C4-2B (cell line): Measurements from ENCODE around the gene PEAK3.

Experiments used
- H3K27ac ChIP-seq: fragments of 450-650 bp; 2 replicates; pipeline ENCODE4 v1.5.1; 2017
- ZFX ChIP-seq: fragments of 450-650 bp; IDR thresholded peaks from 2 replicates; pipeline ENCODE4 v1.6.1; 2017
- TF ChIP-seq, protein P1 (sequence below): fragments of 450-650 bp; conservative IDR thresholded peaks from 2 replicates; pipeline ENCODE4 v1.5.1; 2017; ENCODE audit warnings: mild to moderate bottlenecking

Gene PEAK3

DNA sequence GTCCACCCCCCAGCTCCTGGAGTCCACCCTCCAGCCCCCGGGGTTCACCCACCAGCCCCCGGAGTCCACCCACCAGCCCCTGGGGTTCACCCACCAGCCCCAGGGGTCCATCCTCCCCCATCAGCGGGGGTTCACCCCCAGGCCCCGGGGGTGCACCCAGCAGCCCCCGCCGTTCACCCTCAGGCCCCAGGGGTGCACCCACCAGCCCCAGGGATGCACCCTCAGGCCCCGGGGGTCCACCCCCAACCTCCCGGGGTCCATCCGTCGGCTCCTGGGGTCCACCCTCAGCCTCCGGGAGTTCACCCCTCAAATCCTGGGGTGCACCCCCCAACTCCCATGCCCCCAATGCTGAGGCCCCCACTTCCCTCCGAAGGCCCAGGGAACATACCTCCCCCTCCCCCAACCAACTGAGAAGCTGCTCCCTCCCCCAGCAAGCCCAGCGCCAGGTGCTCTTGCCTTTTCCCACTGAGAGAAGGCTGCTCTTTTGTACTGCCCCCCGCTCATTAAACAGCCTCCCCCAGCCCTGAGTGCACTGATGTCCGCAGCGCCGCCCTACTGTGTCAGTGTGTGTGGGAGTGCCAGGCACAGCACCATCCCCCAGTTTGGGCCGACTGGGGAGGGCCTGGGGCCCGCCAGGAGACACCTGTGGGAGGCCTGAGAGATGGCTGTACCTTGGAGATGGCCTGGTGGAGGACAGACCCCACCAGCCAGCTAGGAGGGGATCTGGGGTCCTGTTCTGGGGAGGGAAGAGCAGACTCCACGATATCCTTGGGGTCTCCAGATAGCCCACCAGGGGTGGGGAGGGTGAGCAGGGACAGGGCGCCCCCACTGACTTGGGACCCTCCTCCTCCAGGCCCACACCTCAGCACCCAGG is 33.6 kb downstream of the PEAK3 start:
- H3K27ac ChIP-seq = no peak overlapping the region

DNA sequence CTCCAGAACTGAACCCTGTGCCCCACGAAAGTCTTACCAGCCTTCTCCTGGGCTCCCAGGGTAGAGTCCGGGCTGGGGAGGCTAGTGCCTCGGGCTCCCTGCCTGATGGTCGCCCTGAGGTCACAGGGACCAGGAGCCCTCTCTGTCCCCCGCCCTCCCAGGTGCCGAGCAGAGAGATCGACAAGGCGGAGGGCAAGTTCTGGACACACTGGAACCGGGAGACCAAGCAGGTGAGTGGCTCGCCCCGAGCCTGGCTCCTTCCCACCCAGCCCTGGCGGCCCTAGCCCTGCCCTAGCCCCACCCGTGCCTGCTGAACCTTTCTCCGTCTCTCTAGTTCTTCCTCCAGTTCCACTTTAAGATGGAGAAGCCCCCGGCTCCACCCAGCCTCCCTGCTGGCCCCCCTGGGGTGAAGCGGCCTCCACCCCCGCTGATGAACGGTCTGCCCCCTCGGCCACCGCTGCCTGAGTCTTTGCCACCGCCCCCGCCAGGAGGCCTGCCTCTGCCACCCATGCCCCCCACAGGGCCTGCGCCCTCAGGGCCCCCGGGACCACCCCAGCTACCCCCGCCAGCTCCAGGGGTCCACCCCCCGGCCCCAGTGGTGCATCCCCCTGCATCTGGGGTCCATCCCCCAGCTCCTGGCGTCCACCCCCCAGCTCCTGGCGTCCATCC is 34.4 kb downstream of the PEAK3 start:
- TF ChIP-seq ZFX = no peak
- TF ChIP-seq, protein P1, sequence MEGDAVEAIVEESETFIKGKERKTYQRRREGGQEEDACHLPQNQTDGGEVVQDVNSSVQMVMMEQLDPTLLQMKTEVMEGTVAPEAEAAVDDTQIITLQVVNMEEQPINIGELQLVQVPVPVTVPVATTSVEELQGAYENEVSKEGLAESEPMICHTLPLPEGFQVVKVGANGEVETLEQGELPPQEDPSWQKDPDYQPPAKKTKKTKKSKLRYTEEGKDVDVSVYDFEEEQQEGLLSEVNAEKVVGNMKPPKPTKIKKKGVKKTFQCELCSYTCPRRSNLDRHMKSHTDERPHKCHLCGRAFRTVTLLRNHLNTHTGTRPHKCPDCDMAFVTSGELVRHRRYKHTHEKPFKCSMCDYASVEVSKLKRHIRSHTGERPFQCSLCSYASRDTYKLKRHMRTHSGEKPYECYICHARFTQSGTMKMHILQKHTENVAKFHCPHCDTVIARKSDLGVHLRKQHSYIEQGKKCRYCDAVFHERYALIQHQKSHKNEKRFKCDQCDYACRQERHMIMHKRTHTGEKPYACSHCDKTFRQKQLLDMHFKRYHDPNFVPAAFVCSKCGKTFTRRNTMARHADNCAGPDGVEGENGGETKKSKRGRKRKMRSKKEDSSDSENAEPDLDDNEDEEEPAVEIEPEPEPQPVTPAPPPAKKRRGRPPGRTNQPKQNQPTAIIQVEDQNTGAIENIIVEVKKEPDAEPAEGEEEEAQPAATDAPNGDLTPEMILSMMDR = no peak
- peak overlapping the region; percentile 5 for H3K27ac ChIP-seq

More for the DNA sequence above, 33.6 kb downstream of the PEAK3 start:
- no peak for TF ChIP-seq ZFX
- TF ChIP-seq, protein P1 = no peak

DNA sequence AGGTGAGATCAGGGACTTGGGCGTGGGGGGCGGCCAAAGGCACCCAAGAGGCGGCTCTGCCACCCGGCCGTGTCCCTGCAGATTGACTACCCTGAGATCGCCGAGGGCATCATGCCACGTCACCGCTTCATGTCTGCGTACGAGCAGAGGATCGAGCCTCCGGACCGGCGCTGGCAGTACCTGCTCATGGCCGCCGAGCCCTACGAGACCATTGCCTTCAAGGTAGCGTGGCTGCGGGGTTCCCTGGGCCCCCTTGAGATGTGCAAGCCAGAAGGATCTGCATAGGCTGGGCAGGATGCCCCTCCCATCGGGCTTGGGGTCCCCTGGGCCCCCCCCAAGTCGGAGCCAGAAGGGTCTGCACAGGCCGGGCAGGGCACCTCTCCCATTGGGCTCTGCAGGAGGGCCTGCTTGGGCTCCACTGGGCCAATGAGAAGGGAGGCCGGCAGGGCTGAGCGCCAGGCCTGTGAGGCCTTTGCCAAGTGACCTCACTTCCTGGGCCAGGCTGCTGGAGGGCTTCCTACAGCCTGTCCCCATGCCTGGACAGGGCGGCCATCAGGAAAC is 35.1 kb downstream of the PEAK3 start:
- H3K27ac ChIP-seq = peak overlapping the region; percentile 5
- TF ChIP-seq ZFX = no peak
- TF ChIP-seq, protein P1 = no peak

DNA sequence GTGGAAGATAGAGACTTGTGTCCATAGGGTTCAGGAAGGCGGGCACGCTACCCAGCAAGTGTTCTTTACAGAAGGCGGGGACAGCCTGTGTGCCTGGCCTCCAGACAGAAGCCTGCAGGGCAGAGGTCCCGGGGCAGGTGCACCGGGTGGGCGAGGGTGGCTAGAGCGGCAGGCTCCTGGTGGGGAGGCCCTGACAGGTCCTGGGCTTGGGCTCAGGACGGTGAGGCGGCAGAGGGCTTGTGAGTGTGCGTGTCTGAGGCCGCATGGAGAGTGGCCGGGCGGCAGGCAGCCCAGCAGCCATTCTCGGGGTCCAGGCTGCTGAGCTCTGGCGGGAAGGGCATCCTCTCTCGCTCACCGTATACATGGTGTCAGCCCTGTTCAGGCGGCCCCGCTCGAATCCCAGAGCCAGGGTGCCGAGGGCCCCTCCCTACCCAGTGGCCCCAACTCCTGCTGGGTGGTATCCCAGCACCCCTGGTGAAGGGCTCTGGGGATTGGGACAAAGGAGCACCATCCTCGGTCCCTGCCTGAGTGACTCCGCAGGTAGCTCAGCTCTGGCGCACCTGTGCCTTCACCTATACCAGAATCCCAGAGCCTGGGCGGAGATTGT is 35.9 kb downstream of the PEAK3 start:
- TF ChIP-seq, protein P1 = no peak
- no peak for TF ChIP-seq ZFX
- no peak overlapping the region for H3K27ac ChIP-seq

DNA sequence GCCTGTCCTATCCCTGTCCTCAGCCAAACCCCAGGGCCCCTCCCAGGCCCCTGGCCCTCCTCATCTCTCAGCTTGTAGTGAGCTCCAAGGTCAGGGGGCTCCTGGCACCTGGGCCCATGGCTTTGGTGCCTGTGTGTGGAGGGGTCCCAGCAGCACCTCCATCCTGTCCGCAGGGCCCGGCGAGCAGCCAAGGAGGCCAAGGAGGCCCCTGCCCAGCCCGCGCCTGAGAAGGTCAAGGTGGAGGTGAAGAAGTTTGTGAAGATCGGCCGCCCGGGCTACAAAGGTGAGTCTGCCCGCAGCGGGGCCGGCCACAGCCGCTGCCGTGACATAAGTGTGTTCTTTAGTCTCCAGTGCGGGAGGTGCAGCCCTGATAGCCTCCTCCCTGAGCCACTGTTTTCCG is 36.7 kb downstream of the PEAK3 start:
- H3K27ac ChIP-seq = no peak overlapping the region
- TF ChIP-seq, protein P1 = no peak
- TF ChIP-seq ZFX = no peak

DNA sequence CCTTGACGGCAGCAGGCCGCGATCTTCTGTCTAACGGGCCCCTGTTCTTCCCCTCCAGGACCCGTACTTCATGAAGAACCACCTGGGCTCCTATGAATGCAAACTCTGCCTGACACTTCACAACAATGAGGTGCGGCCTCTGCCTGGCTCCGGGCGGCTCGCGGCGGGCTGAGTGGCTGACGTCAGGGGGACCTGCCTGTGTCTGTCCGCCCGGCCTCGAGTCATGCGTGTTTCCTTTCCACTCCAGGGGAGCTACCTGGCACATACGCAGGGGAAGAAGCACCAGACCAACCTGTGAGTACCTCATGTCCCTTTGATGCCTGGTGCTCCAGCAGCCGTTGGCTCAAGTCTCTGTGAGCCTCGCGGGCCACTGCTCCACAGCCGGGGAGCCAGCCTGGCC is 37.5 kb downstream of the PEAK3 start:
- TF ChIP-seq, protein P1 = no peak
- no peak for TF ChIP-seq ZFX
- H3K27ac ChIP-seq = no peak overlapping the region

DNA sequence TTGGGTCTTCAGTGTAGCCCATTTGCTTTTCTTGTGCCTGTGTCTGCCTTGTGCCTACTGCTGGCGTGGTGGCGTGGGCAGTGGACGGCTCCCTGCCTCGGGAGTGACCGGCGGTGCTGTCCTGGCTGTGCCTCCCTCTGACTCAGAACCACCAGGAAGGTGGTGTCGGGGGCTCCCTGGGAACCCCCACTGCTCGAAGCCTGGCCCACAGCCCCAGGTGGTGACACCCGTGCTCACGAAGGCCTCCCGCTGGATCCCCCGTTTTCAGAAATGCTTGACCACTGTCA is 37.9 kb downstream of the PEAK3 start:
- TF ChIP-seq, protein P1 = no peak
- no peak for TF ChIP-seq ZFX
- no peak overlapping the region for H3K27ac ChIP-seq
